K562 (cell line): ENCODE measurements around the gene VPS33A. TPM values are rescaled to one million over a fixed set of nuclear protein-coding genes. Genes with fewer than 3 reads are reported as not detected.

Source experiments
- DIDO1 ChIP-seq: fragments of 450-650 bp; IDR thresholded peaks from 2 replicates; pipeline ENCODE4 v1.6.1; 2016; ENCODE audit warnings: low read depth, missing biosample characterization, missing genetic modification characterization
- FIP1L1 ChIP-seq: fragments of 200-400 bp; formaldehyde crosslinking; IDR thresholded peaks from 2 replicates; pipeline ENCODE4 v1.6.1; 2018; ENCODE audit warnings: mild to moderate bottlenecking, low read depth, low read length; ENCODE audit not compliant: poor library complexity, severe bottlenecking
- FOXJ3 ChIP-seq: sonication (generic); formaldehyde crosslinking; IDR thresholded peaks from 2 replicates; pipeline ENCODE4 v1.4.0; 2020; ENCODE audit warnings: mild to moderate bottlenecking, missing genetic modification reagents
- HDGF ChIP-seq: fragments of 450-650 bp; IDR thresholded peaks from 2 replicates; pipeline ENCODE4 v1.6.1; 2016
- HNRNPL ChIP-seq: fragments of 200-400 bp; formaldehyde crosslinking; IDR thresholded peaks from 2 replicates; pipeline ENCODE4 v1.6.1; 2017; ENCODE audit warnings: low read depth, mild to moderate bottlenecking, low read length
- MCM7 ChIP-seq, 2 experiments: fragments of 450-650 bp; IDR thresholded peaks; 2 replicates each; pipeline ENCODE4 v1.6.1; 2016 to 2018
- OTX1 ChIP-seq: fragments of 450-650 bp; formaldehyde crosslinking; IDR thresholded peaks from 2 replicates; pipeline ENCODE4 v1.4.0; 2022; ENCODE audit warnings: mild to moderate bottlenecking
- SRSF7 ChIP-seq: fragments of 200-400 bp; formaldehyde crosslinking; optimal IDR thresholded peaks from 2 replicates; pipeline ENCODE3; 2017; ENCODE audit warnings: mild to moderate bottlenecking, low read depth, low read length
- STAT5A ChIP-seq: IDR thresholded peaks from 2 replicates; pipeline ENCODE4 v1.6.1; 2012; ENCODE audit warnings: low read length, inconsistent platforms, borderline replicate concordance
- TAF1 ChIP-seq: IDR thresholded peaks from 2 replicates; pipeline ENCODE4 v1.6.1; 2011; ENCODE audit warnings: mild to moderate bottlenecking, low read length, moderate library complexity; ENCODE audit not compliant: insufficient read depth, control insufficient read depth, severe bottlenecking; ENCODE audit errors: extremely low read depth
- TAF7 ChIP-seq: fragments of 450-650 bp; IDR thresholded peaks from 2 replicates; pipeline ENCODE4 v1.6.1; 2016; ENCODE audit warnings: missing genetic modification characterization, missing compliant biosample characterization
- TCFL5 ChIP-seq: fragments of 250-450 bp; sonication (Bioruptor Pico); conservative IDR thresholded peaks from 2 replicates; pipeline ENCODE4 v1.6.1; 2021; ENCODE audit warnings: mild to moderate bottlenecking, moderate library complexity, matching md5 sums
- ZBTB34 ChIP-seq: fragments of 250-450 bp; sonication (Bioruptor Pico); IDR thresholded peaks from 2 replicates; pipeline ENCODE4 v1.8.0; 2021; ENCODE audit warnings: mild to moderate bottlenecking, moderate library complexity
- ZC3H4 ChIP-seq: sonication (generic); formaldehyde crosslinking; IDR thresholded peaks from 2 replicates; pipeline ENCODE4 v1.9.0; 2021; ENCODE audit warnings: missing genetic modification reagents, borderline replicate concordance
- ZFX ChIP-seq: sonication (generic); formaldehyde crosslinking; IDR thresholded peaks from 2 replicates; pipeline ENCODE4 v1.8.0; 2022; ENCODE audit warnings: mild to moderate bottlenecking, missing genetic modification reagents, moderate library complexity
- ZNF253 ChIP-seq: fragments of 250-450 bp; sonication (Bioruptor Pico); conservative IDR thresholded peaks from 2 replicates; pipeline ENCODE4 v1.6.1; 2021; ENCODE audit warnings: mild to moderate bottlenecking
- ZNF263 ChIP-seq: sonication (generic); formaldehyde crosslinking; IDR thresholded peaks from 2 replicates; pipeline ENCODE4 v1.8.0; 2022; ENCODE audit warnings: mild to moderate bottlenecking, missing genetic modification reagents, borderline replicate concordance
- ZNF280B ChIP-seq: fragments of 250-450 bp; sonication (Bioruptor Pico); IDR thresholded peaks from 2 replicates; pipeline ENCODE4 v1.5.1; 2021; ENCODE audit warnings: mild to moderate bottlenecking
- ZNF644 ChIP-seq: fragments of 200-800 bp; sonication (Bioruptor generic); IDR thresholded peaks from 2 replicates; pipeline ENCODE4 v1.6.1; 2016; ENCODE audit warnings: low read depth, missing genetic modification characterization, missing compliant biosample characterization
- ZNF778 ChIP-seq: fragments of 450-650 bp; formaldehyde crosslinking; IDR thresholded peaks from 2 replicates; pipeline ENCODE4 v1.4.0; 2020; ENCODE audit warnings: mild to moderate bottlenecking, moderate library complexity
- polyA plus RNA-seq, 8 experiments: library from polyadenylated mRNA; depleted of rRNA in 4 of 8; stranded (reverse) in 5 of 8; unstranded in 3 of 8; fragments of >200 nt; fragmentation: Nextera tagmentation in 2 of 8; fragmentation: Illumina TruSeq in 1 of 8; extraction: Ambion mirVana in 2 of 8; extraction: Trizol in 1 of 8; gene quantifications; 2 replicates each; pipeline versions ENCODE4 v1.2.1 to v1.2.3, GENCODE V29; 2011 to 2014; ENCODE audit warnings: inconsistent platforms in 1 of 8, missing spikeins in 1 of 8
- total RNA-seq, 7 experiments: library from RNA; depleted of rRNA in 6 of 7; stranded (reverse); fragments of >200 nt in 6 of 7; fragmentation: Illumina TruSeq in 2 of 7; extraction: Trizol in 2 of 7; gene quantifications; 2 replicates each; pipeline versions ENCODE4 v1.2.1 to v1.2.3, GENCODE V29; 2011 to 2021; ENCODE audit warnings: low replicate concordance in 1 of 7

The VPS33A gene
- total and polyA plus RNA-seq, 9 of the 15 experiments (the other 6 are each of a cell fraction or from before 2014, with no cell fraction given) = 10.6 to 34.3 (median 25.3) TPM

GRCh38 chr12:122226366-122227125 is 39.7 kb downstream of the VPS33A start (continued):
- TF ChIP-seq ZFX = peak; percentile 86
- TF ChIP-seq FIP1L1 = no peak
- TF ChIP-seq SRSF7 = no peak
- TF ChIP-seq ZC3H4 = no peak
- peak; percentile 97 for TF ChIP-seq ZNF263 (CRISPR knock-in tag)
- no peak for TF ChIP-seq HDGF
- TF ChIP-seq ZNF778 = no peak
- no peak for TF ChIP-seq ZBTB34
- TF ChIP-seq OTX1 (CRISPR knock-in tag) = no peak
- TF ChIP-seq HNRNPL = no peak
- no peak for TF ChIP-seq TCFL5 (CRISPR knock-in tag)
- TF ChIP-seq TAF7 = no peak
- TF ChIP-seq DIDO1 (tag) = no peak
- no peak for TF ChIP-seq STAT5A
- TF ChIP-seq TAF1 = no peak
- TF ChIP-seq ZNF253 (CRISPR knock-in tag) = no peak
- no peak for TF ChIP-seq MCM7 (IDR thresholded peaks at IDR 0.05)
- TF ChIP-seq FOXJ3 (CRISPR knock-in tag) = no peak
- TF ChIP-seq ZNF280B (CRISPR knock-in tag) = no peak
- TF ChIP-seq ZNF644 (tag) = no peak; the same call in 1 of the 2 replicates
